Spleen (tissue), 7 donors: ENCODE measurements around the gene DUSP10.

Experiments
- CTCF ChIP-seq, 11 experiments: fragments of 200-600 bp in 7 of 11; fragments of 450-650 bp in 4 of 11; sonication (generic) in 4 of 11; IDR thresholded peaks in 8 of 11; conservative IDR thresholded peaks in 3 of 11; 1 replicate in 7 of 11; 2 replicates in 4 of 11; pipeline versions ENCODE4 v1.4.0 to v1.8.0; 2016 to 2021; ENCODE audit warnings: antibody characterized with exemption in 11 of 11, inconsistent platforms in 4 of 11, mild to moderate bottlenecking in 1 of 11
- POLR2A ChIP-seq, 3 donors: fragments of 450-650 bp; IDR thresholded peaks; one replicate each; pipeline ENCODE4 v1.5.1; 2017; ENCODE audit warnings: antibody characterized with exemption in 3 of 3, mild to moderate bottlenecking in 1 of 3
- POLR2AphosphoS5 ChIP-seq, 3 donors: sonication (generic); formaldehyde crosslinking; IDR thresholded peaks; one replicate each; pipeline ENCODE4 v1.5.1; 2017; ENCODE audit warnings: antibody characterized with exemption in 3 of 3
- donor health status: DM: no; HTN: no; CAD: no; lungs with moderate emphysema.
- donor health status: DM: no; HTN: no; CAD: no.
- donor health status: DM: no; HTN: no; CAD: no.

- no peak for TF ChIP-seq POLR2A (IDR thresholded peaks at IDR 0.05)
- TF ChIP-seq CTCF (IDR thresholded peaks at IDR 0.05 in 8 of 11, conservative IDR thresholded peaks at IDR 0.05 in 3 of 11) = no peak
- TF ChIP-seq POLR2AphosphoS5 (IDR thresholded peaks at IDR 0.05) = no peak
These were observed 50.6 kb downstream of the DUSP10 start for GRCh38 chr1:221691261-221691660.
